ENCODE results near the gene PRSS21. TPM values are rescaled to one million over a fixed set of nuclear protein-coding genes. Genes with fewer than 3 reads are reported as not detected.

PRSS21 gene
- total RNA-seq, 2 donors from 2014 or later = 1.2 to 4.8 TPM

DNA sequence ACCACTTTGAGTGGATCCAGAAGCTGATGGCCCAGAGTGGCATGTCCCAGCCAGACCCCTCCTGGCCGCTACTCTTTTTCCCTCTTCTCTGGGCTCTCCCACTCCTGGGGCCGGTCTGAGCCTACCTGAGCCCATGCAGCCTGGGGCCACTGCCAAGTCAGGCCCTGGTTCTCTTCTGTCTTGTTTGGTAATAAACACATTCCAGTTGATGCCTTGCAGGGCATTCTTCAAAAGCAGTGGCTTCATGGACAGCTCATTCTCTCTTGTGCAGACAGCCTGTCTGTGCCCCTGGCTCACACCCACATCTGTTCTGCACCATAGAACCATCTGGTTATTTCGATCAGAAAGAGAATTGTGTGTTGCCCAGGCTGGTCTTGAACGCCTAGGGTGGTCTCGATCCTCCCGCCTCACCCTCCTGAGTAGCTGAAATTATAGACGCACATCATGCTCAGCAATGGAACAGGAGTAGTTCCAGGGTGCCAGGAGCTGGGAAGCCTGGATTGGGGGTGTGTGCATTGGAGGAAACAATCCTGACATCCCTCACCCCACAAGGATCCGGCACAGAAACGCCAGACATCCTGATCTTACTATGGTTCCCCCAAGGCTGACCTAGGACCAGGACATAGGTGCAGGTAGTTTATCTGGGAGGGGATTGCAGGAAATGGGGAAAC, 4.6 kb downstream of the PRSS21 start:
- peaks cover 5% of the 10 kb centered on the region for H3K27me3 Mint-ChIP-seq
- no peaks in the 10 kb centered on the region for H3K4me1 Mint-ChIP-seq
- no peak for ATAC-seq (replicated peaks)
- H3K4me3 Mint-ChIP-seq = no peak overlapping the region
- H3K36me3 Mint-ChIP-seq (ENCODE audit: low read depth) = no peaks in the 10 kb centered on the region
- no peak overlapping the region for H3K27ac Mint-ChIP-seq
- H3K9me3 Mint-ChIP-seq = no peaks in the 10 kb centered on the region

DNA sequence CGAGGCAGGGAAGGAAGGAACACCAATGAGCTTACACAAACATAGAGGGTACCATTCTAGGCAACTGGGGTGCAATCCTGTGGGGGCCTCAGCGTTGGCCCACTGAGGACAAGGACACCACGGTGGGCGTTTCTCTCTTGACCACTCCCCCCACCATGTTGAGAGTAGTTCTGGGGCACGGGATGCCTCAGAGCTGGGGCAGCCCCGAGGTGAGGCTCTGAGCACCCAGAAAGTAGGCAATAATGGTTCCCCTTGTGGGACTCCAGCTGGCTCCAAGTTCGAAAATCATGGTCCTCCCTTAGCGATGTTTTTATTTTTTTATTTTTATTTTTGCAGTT, 5.1 kb downstream of the PRSS21 start:
- H3K4me1 Mint-ChIP-seq = no peaks in the 10 kb centered on the region

DNA sequence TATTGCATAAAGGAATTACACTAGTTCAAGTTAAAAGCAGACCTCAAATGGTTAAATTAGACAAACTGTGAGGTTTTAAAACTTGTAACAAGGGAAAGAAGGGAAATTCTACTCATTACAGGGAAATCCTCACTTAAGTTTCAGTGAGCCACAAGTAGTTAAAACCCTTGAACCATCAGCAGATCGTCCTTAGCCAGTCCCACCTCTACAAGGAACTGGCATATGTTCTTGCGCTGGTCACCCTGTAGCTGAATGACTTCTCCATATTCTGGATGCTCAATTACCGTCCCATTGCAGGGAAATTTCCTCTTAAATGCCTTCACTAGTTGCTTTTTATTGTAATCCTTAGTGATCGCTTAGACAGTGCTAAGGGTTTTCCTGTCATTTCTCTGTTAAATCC, 5.5 kb downstream of the PRSS21 start:
- H3K27me3 Mint-ChIP-seq = peaks cover 5% of the 10 kb centered on the region
- no peaks in the 10 kb centered on the region for H3K4me1 Mint-ChIP-seq
- H3K36me3 Mint-ChIP-seq (ENCODE audit: low read depth) = no peaks in the 10 kb centered on the region
- no peak overlapping the region for H3K4me3 Mint-ChIP-seq
- no peak for ATAC-seq (replicated peaks)
- H3K27ac Mint-ChIP-seq = no peak overlapping the region
- H3K9me3 Mint-ChIP-seq = no peaks in the 10 kb centered on the region

More for the DNA sequence above, 5.1 kb downstream of the PRSS21 start:
- ATAC-seq (replicated peaks) = no peak
- H3K36me3 Mint-ChIP-seq (ENCODE audit: low read depth) = no peaks in the 10 kb centered on the region
- H3K27ac Mint-ChIP-seq = no peak overlapping the region
- peaks cover 5% of the 10 kb centered on the region for H3K27me3 Mint-ChIP-seq
- H3K9me3 Mint-ChIP-seq = no peaks in the 10 kb centered on the region
- H3K4me3 Mint-ChIP-seq = no peak overlapping the region

DNA sequence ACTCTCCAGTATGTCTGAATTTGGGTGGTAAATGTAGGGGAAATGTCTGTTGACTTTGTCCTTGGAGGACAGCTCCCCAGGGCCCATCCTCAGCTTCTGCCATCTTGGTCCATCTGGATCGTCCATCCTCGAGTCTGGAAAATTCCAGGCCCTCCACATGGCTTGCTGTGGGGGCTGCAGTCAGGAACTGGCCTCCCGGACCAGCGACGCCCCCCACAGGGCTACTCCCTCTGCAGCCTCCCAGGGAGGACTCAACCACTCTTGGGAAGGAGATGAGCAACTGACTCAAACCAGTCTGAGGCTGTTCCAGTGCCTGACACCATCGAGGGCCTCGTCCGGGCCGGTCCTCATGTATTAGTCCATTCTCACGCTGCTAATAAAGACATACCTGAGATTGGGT, 7.6 kb downstream of the PRSS21 start:
- Mint-ChIP-seq H3K4me1 (no peaks in the 10 kb centered on the region), H3K4me3 (no peak overlapping the region), H3K27me3 (peaks cover 5% of the 10 kb centered on the region), H3K27ac (peak overlapping the region; percentile 54), H3K36me3 (ENCODE audit: low read depth) (no peaks in the 10 kb centered on the region), H3K9me3 (no peaks in the 10 kb centered on the region)
- ATAC-seq (replicated peaks) = no peak

DNA sequence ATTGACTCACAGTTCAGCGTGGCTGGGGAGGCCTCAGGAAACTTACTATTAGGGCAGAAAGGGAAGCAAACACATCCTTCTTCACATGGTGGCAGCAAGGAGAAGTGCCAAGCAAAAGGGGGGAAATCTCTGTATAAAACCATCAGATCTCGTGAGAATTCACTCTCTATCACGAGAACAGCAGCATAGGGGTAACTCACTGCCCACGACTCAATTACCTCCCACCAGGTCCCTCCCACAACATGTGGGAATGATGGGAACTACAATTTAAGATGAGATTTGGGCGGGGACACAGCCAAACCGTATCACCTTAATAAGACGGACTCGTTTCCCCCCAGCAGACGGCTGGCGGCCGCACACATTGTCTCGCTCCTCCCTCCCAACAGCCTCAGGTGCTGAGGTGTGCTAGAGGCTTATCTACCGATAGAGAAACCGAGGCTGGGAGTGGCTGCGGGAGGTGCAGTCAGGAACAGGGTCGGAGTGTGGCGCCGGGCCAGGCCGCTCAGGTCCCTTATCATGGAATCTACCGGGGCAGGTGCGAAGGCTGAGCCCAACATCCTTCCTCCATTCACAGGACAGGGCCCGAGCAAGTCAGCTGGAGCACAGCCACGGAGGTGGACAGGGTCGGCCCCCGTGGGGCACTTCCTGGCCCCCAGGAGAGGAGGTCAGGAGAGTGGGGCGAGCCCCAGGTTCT, 8.2 kb downstream of the PRSS21 start:
- no peak overlapping the region for H3K4me3 Mint-ChIP-seq
- peak overlapping the region; percentile 54 for H3K27ac Mint-ChIP-seq
- no peaks in the 10 kb centered on the region for H3K36me3 Mint-ChIP-seq (ENCODE audit: low read depth)
- H3K9me3 Mint-ChIP-seq = no peaks in the 10 kb centered on the region
- ATAC-seq (replicated peaks) = no peak
- no peaks in the 10 kb centered on the region for H3K4me1 Mint-ChIP-seq
- peaks cover 5% of the 10 kb centered on the region for H3K27me3 Mint-ChIP-seq

DNA sequence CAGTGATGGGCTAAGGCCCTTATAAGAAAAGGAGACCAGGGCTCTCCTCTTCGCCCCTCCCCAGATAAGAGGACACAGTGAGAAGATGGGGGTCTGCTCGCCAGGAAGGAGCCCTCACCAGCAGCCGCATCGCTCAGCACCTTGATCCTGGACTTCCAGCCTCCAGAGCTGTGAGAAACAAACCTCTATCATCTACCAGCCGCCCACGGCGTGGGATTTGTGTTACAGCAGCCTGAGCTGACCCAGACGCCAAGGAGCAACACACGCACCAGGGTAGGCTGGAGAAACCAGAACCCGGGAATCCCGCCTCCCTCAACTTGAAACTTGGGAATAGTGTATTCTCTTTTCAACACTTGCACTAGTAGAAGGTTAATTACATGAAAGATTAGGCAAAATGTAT, 8.9 kb downstream of the PRSS21 start:
- Mint-ChIP-seq H3K36me3 (ENCODE audit: low read depth) (no peaks in the 10 kb centered on the region), H3K4me3 (no peak overlapping the region), H3K9me3 (no peaks in the 10 kb centered on the region), H3K27ac (no peak overlapping the region), H3K27me3 (peaks cover 6% of the 10 kb centered on the region), H3K4me1 (no peaks in the 10 kb centered on the region)
- no peak for ATAC-seq (replicated peaks)

DNA sequence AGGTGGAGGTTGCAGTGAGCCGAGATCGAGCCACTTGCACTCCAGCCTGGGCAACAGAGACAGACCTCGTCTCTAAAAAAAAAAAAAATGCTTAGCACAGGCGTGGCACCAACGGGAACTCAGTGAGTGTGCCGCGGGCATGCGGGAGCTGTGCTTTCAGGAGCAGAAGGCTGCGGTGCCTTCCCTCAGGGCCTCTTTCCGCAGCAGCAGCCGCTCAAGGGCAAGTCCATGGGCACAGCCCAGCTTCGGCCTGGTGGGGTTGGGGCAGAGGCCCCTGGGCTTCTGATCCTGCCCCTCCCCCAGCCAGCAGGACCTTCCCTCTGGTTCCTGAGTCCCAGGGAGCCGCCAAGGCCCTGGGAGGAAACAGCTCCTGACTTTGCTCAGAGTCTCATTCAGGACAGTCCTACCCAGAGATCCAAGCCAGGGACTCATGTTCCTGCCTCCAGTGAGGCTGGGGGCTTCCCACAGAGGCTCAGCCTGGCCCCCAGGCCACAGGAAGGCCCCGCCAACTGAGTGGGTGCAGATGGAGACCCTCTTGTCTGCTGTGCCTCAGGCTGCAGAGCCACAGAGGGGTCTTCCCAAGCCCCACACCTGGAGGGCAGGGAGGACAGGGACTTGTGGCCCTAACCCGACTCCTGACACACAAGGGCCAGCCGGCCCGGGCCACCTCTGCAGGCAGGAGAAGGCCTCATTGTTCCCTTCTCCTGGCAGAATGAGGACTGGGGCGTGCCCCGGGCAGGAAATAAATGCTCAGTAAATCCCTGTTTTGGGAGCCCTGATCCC, 9.7 kb downstream of the PRSS21 start:
- no peak overlapping the region for H3K4me3 Mint-ChIP-seq
- no peak overlapping the region for H3K27ac Mint-ChIP-seq
- no peaks in the 10 kb centered on the region for H3K9me3 Mint-ChIP-seq
- ATAC-seq (replicated peaks) = no peak
- peaks cover 5% of the 10 kb centered on the region for H3K27me3 Mint-ChIP-seq
- no peaks in the 10 kb centered on the region for H3K36me3 Mint-ChIP-seq (ENCODE audit: low read depth)
- H3K4me1 Mint-ChIP-seq = no peaks in the 10 kb centered on the region

DNA sequence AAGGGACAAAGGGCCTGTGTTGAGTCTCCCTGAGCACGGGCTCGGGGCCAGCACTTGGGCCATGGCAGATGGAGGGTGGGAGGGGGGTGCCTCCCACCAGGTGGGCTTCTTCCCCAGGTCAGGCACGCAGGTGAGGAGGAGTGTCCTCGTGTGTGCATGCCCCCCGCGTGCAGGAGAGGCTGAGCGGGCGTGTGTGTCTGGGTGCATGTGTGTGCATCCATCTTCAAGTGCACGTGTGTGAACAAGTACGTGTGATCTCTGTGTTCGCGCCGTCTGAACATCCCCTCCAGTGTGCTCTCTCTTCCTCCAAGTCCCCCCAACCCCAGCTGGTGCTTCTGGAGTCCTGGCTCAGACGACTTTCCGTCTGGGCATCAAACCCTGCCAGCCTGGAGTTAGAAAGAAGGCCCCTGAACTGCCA, 10.3 kb downstream of the PRSS21 start:
- Mint-ChIP-seq H3K4me1 (no peaks in the 10 kb centered on the region), H3K4me3 (no peak overlapping the region), H3K27me3 (peaks cover 4% of the 10 kb centered on the region), H3K9me3 (no peaks in the 10 kb centered on the region), H3K36me3 (ENCODE audit: low read depth) (no peaks in the 10 kb centered on the region), H3K27ac (no peak overlapping the region)
- ATAC-seq (replicated peaks) = no peak

DNA sequence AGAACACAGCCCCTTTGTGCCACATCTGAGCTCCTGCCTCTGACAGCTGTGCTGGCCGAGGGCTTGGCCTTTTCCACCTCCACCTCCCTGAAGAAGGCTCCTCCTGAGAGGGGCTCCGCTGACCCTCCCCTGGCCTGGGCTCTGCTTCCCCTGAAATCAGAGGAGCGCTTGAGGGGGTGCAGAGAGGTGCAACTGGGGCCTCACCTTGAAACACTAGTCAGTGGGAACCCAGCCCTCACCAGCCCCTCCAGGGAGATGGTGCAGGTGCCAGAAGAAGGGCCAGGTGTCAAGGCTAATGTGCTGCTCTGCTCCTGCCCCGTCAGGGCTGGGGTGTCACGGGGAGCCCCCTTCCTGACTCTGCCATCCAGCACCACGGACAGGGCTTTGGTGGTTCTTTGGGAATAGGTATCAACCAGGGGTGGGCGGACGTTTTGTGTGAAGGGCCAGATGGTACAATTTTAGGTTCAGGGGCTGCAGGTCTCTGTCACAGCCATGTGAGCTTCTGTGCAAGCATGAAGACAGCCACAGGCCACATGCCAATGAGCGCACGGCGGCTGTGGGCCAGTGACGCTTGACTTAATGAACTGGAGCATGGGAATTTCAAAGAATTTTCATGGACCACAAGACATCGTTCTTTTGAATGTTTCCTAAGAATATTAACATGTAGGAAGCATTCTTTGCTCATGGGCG, 10.9 kb downstream of the PRSS21 start:
- Mint-ChIP-seq H3K9me3 (no peaks in the 10 kb centered on the region), H3K4me1 (no peaks in the 10 kb centered on the region), H3K4me3 (no peak overlapping the region), H3K36me3 (ENCODE audit: low read depth) (no peaks in the 10 kb centered on the region), H3K27me3 (peaks cover 8% of the 10 kb centered on the region), H3K27ac (no peak overlapping the region)
- ATAC-seq (replicated peaks) = no peak

DNA sequence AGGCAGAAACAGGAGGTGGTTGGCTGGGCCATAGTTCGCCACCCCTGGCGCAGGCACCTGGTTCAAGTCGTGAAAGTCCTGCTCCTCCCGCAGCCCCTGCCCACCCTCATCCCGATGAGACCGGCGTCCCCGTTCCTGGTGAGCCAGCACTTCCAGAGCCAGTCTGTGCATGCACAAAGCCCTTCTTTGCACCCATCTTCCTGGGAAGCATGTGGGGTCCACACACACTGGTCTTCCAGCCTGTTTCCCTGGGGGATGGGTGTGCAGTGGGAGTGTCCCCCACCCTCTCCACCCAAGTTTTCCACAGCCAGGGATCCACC, 11.4 kb downstream of the PRSS21 start:
- no peak overlapping the region for H3K27ac Mint-ChIP-seq
- H3K4me1 Mint-ChIP-seq = no peaks in the 10 kb centered on the region
- H3K27me3 Mint-ChIP-seq = peaks cover 8% of the 10 kb centered on the region
- H3K4me3 Mint-ChIP-seq = no peak overlapping the region
- ATAC-seq (replicated peaks) = no peak
- H3K9me3 Mint-ChIP-seq = no peaks in the 10 kb centered on the region
- H3K36me3 Mint-ChIP-seq (ENCODE audit: low read depth) = no peaks in the 10 kb centered on the region

DNA sequence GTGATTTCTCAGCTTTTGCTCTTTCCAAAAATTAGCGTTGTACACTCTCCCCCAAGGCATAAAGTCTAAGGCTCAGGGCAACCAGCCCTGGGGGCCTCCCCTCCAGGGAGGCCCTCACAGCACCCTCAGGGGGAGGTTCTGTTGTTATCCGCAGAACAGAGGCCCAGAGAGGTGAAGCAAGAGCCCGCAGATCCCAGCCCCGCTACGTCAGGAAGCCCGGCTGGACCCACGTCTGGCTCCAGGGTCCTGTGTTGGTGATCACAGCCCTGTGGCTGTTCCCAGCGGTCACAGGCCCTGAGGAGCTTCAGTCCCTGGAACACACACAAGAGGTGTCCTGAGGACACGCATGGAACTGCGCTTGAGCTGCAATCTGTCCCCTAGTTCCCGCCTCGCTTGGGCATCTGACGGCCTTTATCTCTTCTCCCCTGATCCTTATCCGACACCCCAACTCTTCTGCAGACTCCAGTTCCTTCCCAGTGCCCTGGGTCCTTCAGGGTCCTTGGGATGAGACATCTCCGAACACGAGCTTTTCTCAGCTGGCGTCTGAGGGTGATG, 11.9 kb downstream of the PRSS21 start:
- Mint-ChIP-seq H3K4me3 (no peak overlapping the region), H3K36me3 (ENCODE audit: low read depth) (no peaks in the 10 kb centered on the region), H3K27me3 (peaks cover 8% of the 10 kb centered on the region), H3K27ac (no peak overlapping the region), H3K4me1 (no peaks in the 10 kb centered on the region), H3K9me3 (no peaks in the 10 kb centered on the region)
- ATAC-seq (replicated peaks) = no peak

DNA sequence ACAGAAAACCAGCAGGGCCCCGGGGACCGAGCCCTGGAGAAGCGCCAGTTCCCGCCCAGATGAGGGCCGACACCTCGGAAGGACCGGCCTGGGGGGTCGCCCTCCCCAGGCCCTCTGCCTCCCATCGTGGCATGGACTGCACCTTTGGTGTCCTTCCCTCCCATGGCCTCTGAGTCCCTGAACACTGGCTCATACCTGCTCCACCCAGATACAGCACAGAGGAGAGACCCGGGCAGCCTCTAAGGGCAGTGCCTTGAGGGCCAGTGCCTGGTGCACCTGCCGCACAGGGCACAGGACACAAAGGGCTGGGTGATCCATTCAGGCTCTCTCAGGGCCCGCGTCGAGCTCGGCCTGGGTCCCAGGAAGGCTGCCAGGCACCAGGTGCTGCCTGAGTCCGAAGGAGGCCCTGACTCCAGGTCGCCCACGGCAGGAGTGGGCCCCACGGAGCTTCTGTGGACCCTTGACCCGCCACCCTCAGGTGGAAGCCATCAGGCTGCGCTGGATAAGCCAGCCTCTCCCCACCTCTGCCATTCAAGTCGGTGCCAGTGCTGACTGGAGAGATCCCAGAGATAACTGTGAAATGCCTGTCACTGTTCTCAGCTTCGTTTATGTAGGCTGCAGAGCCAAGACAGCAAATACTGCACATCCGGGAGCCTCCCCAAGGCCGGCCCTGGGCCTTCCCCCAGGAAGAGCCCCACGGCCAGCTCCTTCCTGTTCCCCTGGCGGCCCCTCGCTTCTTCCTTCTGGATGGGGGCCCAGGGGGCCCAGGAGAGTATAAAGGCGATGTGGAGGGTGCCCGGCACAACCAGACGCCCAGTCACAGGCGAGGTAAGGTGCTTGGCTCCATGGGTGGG, 12.7 kb downstream of the PRSS21 start, which contains the start of gene ZG16B:
TSS of gene ZG16B (plus strand) at position 803 of the 854 bp plus-strand sequence. CDS start 139 bp downstream, outside the sequence.
- Mint-ChIP-seq H3K9me3 (no peaks in the 10 kb centered on the region), H3K27ac (no peak within 1 kb of the TSS), H3K36me3 (ENCODE audit: low read depth) (no peaks in the 10 kb centered on the region), H3K27me3 (peaks cover 8% of the 10 kb centered on the region), H3K4me1 (peaks cover 3% of the 10 kb centered on the region), H3K4me3 (peak within 1 kb of the TSS; percentile 12)
- ATAC-seq (replicated peaks) = peak; percentile 47

DNA sequence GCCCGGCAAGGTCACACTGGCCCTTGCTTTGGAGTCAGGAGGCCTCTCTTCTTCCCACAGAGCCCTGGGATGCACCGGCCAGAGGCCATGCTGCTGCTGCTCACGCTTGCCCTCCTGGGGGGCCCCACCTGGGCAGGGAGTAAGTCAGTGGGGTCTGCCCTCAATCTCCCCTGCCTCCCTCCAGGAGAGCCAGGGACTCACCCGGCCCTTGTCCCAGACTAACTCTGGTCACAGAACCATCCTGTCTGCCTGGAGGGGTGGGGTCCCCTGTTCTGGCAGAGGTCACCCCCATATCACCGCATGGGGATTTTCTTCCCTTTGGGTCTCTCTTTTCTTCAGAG, 13.3 kb downstream of the PRSS21 start:
- H3K27me3 Mint-ChIP-seq = peaks cover 8% of the 10 kb centered on the region
- ATAC-seq (replicated peaks) = peak; percentile 9
- no peak overlapping the region for H3K27ac Mint-ChIP-seq
- no peaks in the 10 kb centered on the region for H3K36me3 Mint-ChIP-seq (ENCODE audit: low read depth)
- H3K4me1 Mint-ChIP-seq = peaks cover 5% of the 10 kb centered on the region
- peak overlapping the region; percentile 12 for H3K4me3 Mint-ChIP-seq
- H3K9me3 Mint-ChIP-seq = no peaks in the 10 kb centered on the region

DNA sequence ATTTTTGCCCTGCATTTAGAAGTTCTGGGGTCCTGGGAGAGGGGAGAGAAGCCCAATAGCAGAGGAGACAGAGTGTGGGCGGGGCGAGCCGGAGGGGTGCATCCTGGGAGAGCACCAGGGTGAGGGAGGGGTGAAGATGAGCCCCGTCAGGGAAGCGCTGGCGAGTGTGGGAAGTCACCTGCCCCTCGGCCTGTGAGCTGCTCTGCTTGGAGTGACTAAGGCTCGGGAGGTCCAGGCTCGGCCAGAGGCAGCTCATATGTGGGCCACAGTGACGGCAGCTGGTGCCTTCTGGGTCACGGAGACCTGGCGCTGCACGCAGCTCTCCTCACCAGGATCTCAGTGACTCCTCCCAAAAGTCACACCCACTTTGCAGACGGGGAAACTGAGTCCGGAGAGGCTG, 14.2 kb downstream of the PRSS21 start:
- Mint-ChIP-seq H3K4me1 (peaks cover 5% of the 10 kb centered on the region), H3K36me3 (ENCODE audit: low read depth) (no peaks in the 10 kb centered on the region), H3K4me3 (no peak overlapping the region), H3K27me3 (peaks cover 8% of the 10 kb centered on the region), H3K27ac (no peak overlapping the region), H3K9me3 (no peaks in the 10 kb centered on the region)
- no peak for ATAC-seq (replicated peaks)

Measured in activated T-helper 17 cell treated with anti-CD3 and anti-CD28 coated beads, Interleukin-2, amount 50 U/mL, for 72 hours (primary cell).